CD4-positive, alpha-beta T cell treated with Interleukin-2 at 100 ng/mL for 4 hours (primary cell): ENCODE measurements around the gene ENTPD8.

Experiments
- DNase-seq: peaks from one replicate; pipeline ENCODE4 v3.0.0-alpha.2; 2020; ENCODE audit warnings: low spot score

The ENTPD8 gene

GRCh38 chr9:137447722-137448601 lies 6.8 kb upstream of the ENTPD8 start:
- no peak for DNase-seq

GRCh38 chr9:137446851-137447471 lies 5.8 kb upstream of the ENTPD8 start:
- no peak for DNase-seq

GRCh38 chr9:137445930-137446431 lies 4.8 kb upstream of the ENTPD8 start:
- no peak for DNase-seq

GRCh38 chr9:137445275-137445807 lies 4.2 kb upstream of the ENTPD8 start:
- DNase-seq: peak; percentile 92

DNA sequence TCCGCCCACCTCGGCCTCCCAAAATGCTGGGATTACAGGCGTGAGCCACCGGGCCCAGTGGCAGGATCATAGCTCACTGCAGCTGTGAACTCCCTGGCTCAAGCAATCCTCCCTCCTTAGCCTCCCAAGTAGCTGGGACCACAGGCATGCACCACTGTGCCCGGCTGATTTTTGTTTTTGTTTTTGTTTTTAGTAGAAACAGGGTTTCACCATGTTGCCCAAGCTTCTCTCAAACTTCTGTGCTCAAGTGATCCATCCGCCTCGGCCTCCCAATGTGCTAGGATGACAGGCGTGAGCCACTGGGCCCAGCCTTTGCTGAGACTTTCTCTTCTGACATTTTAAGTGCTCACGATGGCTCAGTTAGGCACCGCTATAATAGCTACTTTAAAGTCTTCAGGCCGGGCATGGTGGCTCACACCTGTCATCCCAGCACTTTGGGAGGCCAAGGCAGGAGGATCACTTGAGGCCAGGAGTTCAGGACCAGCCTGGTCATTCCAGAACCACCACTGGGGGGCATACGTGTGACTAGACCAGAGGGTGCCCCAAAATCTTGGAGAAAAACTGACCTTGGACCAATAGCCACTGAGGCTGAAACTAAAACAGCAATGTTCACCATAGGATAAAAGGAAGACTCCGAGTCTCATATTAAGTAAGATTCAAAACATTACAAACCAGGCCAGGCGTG lies 3.1 kb upstream of the ENTPD8 start:
- DNase-seq: no peak

DNA sequence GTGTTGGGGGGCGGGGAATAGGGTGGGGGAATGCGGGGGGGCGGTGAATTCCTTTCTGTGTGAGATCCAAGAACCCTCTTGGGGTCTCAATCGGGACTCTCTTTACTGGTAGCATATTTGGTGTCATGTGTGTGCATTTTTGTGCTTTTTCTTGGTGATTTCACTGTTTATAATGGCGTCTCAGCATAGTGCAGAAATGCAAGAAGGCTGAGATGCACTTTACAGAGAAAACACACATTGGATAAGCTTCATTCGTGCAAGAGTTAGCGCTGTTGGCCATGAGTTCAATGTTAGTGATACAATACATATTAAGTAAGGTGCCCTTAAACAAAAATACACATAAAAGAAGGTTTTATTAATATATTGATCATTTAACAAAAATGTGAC lies 771 bp upstream of the ENTPD8 start:
- no peak for DNase-seq

DNA sequence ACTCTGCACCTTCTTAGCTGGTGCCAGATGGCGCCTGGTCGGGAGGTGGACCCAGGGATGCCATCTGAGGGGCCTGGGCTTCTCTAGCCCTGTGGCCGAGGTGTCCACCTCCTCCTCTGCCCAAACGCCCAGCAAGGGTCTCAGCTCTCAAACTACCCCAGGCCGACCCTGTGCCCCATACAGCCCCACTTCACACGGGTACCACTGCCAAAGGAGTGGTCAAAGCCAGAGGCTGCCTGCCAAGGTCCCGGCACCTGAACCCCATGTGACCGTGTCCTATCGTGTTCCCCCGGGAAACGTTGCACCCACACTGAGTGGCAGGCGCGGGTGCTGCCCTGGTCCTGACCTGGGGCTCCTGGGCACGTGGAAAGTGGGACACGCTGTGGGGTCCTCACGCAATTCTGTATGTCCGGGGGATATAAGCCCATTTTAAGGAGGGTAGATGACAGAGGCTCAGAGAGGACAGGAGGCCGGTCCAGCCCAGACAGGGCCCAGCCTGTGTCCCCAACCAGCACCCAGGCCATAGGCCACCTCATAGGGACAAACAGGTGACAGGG lies 1.9 kb downstream of the ENTPD8 start:
- DNase-seq: no peak

GRCh38 chr9:137438591-137439157 lies 2.5 kb downstream of the ENTPD8 start:
- no peak for DNase-seq

- DNase-seq: no peak
Measured at GRCh38 chr9:137437691-137438590, 3.2 kb downstream of the ENTPD8 start.

- DNase-seq: no peak
Measured at GRCh38 chr9:137436761-137437600, 4.2 kb downstream of the ENTPD8 start.

DNA sequence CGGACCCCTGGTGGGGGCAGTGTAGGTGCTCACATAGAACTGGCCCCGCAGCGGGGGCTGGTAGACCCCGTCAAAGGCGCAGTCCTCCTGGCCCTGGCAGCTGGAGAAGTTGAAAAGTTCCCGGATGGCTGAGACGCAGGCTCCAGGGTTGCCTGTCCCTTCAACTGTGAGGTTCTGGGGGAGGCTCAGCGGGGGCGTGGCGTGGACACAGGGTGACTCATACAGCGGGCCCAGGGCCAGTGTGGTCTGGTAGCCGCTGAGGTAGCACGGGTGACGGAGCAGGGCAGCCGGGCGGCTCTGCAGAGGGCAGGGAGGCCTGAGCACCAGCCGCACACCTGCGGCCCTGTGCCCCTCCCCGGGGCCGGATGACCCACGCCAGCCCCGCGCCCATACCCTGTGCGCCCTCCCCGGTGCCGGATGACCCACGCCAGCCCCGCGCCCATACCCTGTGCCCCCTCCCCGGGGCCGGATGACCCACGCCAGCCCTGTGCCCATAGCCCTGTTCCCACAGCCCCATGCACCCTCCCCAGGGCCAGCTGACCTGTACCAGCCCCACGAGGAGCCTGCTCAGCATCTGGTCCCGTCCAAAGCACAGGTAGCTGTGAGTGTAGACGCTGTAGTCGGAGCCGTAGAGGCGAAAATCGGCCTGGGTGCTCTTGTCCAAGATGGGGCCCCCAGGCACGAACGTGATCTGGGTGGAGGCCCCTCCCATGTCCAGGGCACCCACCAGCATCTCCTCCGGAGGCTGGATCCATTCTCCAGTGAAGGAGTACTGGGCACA lies 5.0 kb downstream of the ENTPD8 start:
- DNase-seq: no peak

GRCh38 chr9:137435381-137435891 lies 5.7 kb downstream of the ENTPD8 start:
- no peak for DNase-seq

- DNase-seq: no peak
Measured at GRCh38 chr9:137434498-137435380, 6.4 kb downstream of the ENTPD8 start.

DNA sequence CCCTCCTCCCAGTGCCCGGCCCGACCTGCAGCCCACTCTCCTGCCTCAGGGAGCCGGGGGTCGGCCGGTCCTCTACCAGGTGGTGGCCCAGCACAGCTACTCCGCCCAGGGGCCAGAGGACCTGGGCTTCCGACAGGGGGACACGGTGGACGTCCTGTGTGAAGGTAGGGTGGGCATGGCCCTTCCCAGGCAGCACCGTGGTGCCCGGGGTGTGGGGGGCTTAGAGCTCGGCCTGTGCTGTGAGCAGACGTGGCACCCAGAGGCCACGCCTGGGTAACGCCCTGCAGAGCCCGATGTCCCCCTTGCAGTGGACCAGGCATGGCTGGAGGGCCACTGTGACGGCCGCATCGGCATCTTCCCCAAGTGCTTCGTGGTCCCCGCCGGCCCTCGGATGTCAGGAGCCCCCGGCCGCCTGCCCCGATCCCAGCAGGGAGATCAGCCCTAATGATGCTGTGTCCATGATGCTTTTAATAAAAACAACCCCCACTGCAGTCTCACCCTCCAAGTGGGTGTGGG lies 7.2 kb downstream of the ENTPD8 start:
- no peak for DNase-seq

GRCh38 chr9:137433349-137433915 lies 7.7 kb downstream of the ENTPD8 start:
- no peak for DNase-seq

- DNase-seq: no peak
Measured at GRCh38 chr9:137432687-137433348, 8.3 kb downstream of the ENTPD8 start.
